Measurements from ENCODE around the gene CFAP20. TPM values are rescaled to one million over a fixed set of nuclear protein-coding genes. Genes with fewer than 3 reads are reported as not detected.

Gene CFAP20
- total RNA-seq, 4 donors from 2014 or later = 23.7 to 88.8 (median 59.2) TPM

- H3K4me3 ChIP-seq = no peak overlapping the region
- DNase-seq = no peak
- TF ChIP-seq POLR2A (IDR thresholded peaks at IDR 0.05) (no peak), CTCF (IDR thresholded peaks at IDR 0.05) (no peak)
- no peaks in the 10 kb centered on the region for H3K9me3 ChIP-seq
- intact Hi-C loops (cut with DNase I; ENCODE audit: low total_unique reads) = no loop called here
- no peaks in the 10 kb centered on the region for H3K36me3 ChIP-seq
- H3K27ac ChIP-seq = no peak overlapping the region
- H3K4me1 ChIP-seq = no peaks in the 10 kb centered on the region
- no peaks in the 10 kb centered on the region for H3K27me3 ChIP-seq
Observed at GRCh38 chr16:58070585-58070984, 58.6 kb downstream of the CFAP20 start.

Small RNA genes lying within 50 kb of the gene (small RNA-seq; reads per million reads assigned to genes)
- not detected for gene RF00019

Other genes starting within 250 kb of the CFAP20 start
- not detected for gene CNGB1, start 158.3 kb downstream of the CFAP20 start, total RNA-seq
- gene ZNF319, start 128.7 kb downstream of the CFAP20 start, total RNA-seq = 10 to 100 TPM in 1 of 4 donors, 1 to 10 TPM in 3; 5.4 to 11.5 (median 6.9) TPM
- gene USB1, start 128.0 kb downstream of the CFAP20 start, total RNA-seq = 10 to 100 TPM in 2 of 4 donors, 1 to 10 TPM in 2; 2.0 to 34.9 (median 14.9) TPM
- gene MMP15, start 103.6 kb downstream of the CFAP20 start, total RNA-seq = 10 to 100 TPM in 1 of 4 donors, 1 to 10 TPM in 1, under 1 TPM in 2; under 0.01 to 12.5 (median 2.6) TPM
- 10 to 100 TPM; 28.1 to 62.5 (median 45.9) TPM for gene CSNK2A2, start 68.7 kb upstream of the CFAP20 start, total RNA-seq
- gene PRSS54, start 165.6 kb upstream of the CFAP20 start, total RNA-seq = not detected